HG03108 (cell line): ENCODE measurements around the gene CDH4.

Experiments
- ATAC-seq: cut with Tn5 transposase; IDR thresholded peaks from one replicate; pipeline ENCODE4 v1.9.1; 2021; ENCODE audit warnings: moderate library complexity; ENCODE audit not compliant: unreplicated experiment

Gene CDH4

DNA sequence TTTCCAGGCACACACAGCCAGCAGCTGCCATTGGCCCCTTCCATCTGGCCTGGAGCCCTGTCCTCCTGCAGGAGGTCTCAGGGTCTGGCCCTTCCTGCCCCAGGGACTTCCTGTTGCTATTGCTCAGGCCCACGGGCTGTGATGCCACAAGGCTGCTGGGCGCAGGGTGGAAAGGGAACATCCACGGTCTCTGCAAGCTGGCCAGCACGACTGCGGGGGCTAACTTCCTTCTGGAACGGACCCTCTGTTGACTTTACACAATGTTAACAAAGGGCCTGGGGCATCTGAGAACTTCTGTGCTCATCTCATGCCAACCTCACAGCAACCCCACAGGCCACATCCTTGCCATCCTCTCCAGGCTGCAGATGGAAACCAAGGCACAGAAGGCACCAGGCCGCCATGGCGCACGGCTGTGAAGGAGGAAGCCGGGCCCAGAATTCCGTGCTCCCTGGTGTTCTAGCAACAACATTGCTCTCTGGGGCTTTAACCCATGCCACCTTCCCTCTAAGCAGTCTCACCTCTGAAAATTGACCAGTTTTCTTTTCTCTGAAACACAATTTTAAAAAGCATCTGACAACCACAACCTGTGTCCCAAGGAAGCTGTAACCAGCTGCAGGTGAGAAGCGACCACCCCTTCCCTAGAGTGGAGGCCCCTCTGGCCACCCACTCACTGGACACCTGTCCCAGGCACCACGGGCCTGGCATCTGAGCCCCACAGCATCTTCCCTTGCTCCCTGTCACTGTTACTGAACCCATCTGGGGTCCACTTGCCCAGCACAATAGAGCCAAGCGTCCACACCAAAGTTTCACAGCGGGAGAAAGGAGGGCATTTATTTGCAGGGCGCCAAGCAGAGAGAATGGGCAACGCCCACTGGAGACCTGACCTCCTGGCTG, 261.3 kb downstream of the CDH4 start:
- ATAC-seq: no peak

DNA sequence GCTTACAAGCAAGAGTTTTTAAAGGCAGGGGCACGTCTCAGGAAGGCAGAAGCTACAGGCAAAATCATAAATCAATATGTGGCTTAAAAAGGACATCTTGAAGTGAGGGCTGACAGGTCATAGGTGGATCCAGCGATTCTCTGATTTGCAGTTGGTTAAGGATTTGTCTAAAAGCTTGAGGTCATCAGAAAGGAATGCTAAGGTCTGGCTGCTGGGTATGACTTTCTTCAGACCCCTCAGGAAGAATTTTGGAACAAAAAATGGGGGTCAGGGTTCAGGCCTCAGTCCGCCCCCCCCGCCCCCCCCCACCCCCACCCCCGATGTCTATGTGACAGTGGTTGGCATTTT, 261.9 kb downstream of the CDH4 start:
- no peak for ATAC-seq

DNA sequence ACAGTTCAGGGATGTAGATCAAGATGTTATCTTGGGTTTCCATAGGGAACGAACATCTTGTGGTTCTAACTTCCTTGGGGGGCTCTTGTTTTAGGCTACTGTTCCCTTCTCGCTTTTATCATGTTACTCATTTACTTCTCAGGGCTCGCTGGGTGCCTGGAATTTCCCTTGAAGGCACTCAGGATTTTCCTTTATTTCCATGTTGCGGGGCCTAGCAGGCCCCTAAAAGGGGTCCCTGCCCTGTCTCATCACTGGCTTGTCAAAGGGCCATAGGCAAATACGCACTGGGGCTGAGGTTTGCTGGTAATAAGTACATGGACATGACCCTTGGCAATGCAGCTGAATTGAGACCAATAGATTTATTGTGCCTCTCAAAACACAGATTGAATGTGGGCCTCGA, 262.3 kb downstream of the CDH4 start:
- ATAC-seq: no peak

DNA sequence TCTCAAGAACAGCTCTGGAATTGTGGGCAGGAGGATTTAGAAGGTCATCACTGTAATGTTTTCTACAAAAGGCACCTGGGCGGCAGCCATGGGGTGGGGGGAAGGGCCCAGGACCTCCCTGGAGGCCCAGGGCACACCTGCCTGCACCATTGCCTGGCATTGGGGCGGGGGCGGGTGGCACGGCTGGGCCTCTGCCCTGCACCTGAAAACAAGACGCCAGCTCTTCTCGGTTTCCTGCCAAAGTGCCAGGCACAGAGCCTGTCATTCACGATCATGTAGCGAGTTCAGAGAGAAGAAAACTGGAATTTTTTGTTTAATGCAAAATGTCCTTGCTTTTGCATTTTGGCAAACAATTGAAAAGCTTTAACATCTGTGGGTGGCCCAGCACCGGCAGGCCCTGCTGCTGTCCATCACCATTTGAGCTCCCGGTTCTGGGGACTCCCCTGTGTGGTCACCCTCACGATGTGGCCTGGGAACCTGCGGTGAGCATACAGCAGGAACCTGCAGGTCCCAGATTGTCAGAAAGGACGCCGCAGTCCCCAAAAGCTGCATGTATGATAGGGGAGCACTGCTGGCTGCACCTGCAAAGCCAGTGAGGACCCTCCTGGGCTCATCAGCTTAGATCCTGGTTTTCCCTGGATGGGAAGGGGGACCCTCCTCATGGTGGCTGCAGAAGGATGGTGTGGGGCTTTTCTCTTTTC, 262.9 kb downstream of the CDH4 start:
- no peak for ATAC-seq

DNA sequence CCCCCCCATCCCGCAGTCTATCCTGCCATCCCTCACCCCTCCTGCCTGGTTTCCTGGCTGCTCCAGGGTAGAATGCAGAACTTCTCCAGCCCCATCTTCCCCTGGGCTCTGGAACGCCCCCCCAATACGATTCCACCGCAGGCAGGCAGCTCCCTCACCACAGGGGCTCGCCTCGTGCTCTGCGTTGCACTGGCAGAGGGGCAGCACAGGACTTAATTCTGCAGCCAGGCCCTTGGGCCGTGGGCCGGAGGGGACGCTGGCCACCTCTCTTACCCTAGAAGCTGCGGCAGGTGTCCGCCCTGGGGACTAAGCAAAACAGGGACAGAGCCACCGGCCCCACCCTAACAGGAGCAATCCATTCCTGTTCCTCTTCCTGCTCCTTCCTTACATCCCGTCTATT, 263.9 kb downstream of the CDH4 start:
- no peak for ATAC-seq

DNA sequence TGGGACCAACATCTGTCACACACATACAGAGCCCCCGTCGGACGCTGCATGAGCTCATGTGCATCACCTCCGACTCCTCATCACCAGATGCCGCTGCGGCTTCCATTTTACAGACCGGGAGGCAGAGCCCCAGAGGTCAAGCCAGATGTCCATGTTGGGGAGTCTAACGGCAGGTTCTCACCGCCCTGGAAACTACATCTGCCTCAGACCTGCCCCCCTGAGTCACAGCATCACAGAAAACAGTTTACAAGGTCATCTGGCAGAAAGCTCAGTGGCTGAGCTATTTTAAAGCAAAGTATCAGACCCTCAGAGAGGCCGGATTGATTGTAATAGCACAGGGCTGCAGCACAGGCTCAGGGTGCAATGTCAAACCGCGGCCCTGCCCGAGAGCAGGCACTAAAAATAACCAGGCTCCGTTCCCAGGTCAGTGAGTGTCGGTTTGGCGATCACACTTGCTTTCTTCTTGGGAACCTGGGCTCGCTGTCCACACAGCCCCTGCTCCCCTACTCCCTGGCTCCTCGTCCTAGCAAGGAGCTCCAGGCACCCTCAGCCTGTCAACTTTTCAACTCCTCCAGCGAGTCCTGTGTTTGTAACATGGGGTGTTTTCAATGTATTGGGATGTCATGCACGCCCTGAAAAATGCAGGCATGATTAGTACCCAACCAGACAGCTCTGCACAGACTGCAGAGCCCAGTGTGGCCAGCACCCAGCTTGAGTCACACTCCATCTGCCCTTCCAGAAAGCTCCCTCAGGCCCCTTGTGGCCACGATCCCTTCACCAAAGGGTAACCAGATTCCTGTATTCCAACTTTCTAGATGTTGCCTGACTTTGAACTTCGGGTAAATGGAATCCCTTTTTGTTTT, 264.5 kb downstream of the CDH4 start:
- no peak for ATAC-seq

DNA sequence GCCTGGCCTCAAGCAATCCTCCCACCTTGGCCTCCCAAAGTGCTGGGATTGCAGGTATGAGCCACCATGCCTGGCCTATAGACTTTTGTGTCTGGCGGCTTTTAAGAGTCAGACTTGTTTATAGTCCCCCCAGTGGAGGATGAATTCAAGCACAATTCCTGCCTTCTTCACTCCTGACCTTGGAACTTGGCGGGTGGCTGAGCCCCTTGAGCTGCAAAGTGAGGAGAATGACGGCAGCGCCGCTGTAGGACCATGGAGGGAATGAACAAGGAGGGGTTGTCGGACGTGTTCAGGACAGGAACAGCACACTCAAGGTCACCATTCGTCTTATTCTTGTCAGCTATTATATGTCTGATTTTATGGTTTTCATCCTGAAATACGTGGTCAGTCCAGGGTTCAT, 265.4 kb downstream of the CDH4 start:
- no peak for ATAC-seq

DNA sequence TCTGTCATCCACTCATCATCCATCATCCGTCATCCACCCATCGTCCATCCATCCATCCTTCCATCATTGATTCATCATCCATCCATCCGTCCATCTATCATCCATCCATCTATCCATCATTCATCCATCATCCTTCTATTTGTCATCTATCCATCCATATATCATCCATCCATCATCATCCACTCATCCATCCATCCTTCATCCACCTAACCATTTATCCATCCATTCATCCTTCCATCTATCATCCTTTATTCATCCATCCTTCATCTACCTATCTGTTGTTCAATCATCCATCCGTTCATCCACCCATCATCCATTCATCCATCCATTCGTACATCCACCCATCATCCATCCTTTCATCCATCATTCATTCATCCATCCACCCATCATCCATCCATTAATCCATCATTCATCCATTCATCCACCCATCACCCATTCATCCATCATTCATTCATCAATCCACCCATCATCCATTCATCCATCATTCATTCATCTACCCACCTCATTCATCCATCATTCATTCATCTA, 266.4 kb downstream of the CDH4 start:
- no peak for ATAC-seq

DNA sequence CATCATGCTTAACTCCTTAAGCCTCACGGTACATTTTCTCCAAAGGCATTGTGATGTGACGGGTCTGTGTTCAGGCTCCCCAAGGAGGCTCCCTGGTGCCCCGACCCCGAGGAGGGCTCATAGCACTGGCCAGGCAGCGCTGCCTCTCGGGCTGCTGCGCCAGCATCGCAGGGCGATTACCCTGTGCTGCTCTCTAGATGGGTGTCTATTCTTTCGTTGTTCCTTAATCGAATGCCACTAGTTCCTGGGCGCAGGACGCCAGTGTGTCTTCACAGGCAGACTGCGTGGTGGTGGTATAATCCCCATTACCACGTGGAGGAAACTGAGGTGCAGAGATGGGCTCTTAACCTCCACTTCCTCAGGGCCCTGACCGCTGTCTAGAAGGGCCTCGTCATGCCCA, 267.4 kb downstream of the CDH4 start:
- ATAC-seq: no peak

DNA sequence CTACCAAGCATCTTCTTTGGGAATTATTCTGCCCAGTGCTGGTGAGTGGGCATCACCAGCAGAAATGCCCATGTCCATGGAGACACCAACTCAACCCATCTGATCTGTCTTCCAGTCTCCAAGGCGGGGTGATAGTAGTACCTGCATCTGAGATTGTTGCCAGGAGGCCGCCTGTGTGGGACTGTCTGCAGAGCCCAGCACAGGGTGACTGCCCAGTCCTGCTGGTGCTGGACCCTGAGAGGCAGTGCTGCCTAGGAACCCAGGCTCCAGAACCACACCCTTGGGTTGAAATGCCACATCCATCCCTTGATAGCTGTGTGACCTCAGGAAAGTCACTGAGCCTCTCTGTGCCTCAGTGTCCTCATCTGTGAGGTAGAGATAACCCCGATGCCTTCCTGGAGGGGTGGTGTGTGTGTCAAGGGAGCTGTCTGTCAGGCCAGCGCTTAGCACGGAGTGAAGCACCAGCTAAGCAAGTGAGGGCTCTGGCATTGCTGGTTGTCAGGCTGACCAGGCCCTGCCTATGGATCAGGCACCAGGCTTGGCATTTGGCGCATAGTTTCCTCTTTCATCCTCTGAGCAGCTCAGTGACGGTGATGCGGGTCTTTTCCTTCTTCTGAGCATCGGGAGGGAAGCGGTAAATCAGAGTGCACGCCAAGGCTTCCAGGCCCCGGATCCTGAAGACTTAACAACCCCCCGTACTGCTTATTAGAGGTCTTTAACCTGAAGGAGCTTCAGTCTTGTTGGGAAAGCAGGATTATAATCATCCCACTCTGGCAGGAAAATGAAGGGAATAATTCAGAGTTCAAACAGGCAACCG, 268.2 kb downstream of the CDH4 start:
- ATAC-seq: no peak

DNA sequence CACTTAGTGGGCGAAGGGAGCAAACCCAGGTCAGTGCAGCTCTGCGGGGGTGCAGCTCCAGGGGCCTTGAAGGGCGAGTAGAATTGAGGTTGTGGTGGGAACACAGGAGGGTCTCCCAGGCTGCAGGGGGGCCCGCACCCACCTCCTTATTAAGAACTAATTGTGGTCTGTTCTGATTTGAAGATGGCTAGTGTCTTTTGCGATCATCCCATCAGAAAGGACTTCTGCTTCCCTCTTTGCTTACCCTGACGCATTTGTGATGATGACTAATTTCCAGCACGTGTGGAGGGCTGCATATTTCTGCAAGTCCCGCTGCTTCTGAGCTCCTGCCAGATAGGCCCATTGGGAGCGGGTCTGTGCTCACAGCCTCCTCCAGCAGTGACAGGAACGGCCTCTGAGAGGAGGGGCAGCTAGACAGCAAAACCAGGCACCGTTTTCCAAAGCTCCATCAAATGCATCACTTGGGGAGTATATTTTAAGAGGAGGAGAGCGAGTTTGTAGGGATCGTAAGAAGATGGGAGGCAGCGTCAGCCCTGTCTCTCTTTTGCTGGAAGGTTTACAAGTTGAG, 268.9 kb downstream of the CDH4 start:
- no peak for ATAC-seq

DNA sequence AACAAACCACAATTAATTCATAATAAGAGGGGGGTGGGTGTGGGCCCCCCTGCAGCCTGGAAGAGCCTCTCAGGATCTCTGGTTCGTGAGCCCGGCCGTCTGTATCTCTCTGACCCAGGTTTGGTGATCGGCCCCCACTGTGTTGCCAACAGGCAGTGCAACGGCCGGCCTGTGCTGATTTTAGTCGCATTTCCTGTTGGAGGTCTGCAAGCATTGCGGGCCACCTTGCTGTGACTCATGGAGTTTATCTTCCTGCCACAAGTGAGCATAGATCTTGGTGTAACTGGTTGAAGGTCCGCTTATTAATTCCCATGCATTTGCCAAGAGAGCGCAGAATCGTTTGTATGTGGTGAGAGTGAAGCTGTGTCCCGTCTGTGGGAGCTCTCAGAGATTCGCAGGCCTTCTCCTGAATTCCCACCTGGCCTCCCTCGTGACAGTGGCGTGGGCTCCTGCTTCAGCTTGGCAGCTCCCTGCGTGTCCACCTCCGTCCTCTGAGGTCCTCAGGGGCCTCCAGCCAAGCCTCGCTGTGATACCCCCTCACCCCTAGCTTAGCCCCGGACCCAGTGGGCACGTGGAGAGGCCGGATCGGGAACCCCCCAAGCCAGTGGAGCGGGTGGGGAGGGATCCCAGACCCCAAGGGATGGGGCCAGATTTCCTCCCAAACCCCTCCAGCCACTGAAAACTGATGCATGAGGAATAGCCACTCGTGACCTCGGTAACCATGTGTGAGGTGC, 269.8 kb downstream of the CDH4 start:
- ATAC-seq: no peak

DNA sequence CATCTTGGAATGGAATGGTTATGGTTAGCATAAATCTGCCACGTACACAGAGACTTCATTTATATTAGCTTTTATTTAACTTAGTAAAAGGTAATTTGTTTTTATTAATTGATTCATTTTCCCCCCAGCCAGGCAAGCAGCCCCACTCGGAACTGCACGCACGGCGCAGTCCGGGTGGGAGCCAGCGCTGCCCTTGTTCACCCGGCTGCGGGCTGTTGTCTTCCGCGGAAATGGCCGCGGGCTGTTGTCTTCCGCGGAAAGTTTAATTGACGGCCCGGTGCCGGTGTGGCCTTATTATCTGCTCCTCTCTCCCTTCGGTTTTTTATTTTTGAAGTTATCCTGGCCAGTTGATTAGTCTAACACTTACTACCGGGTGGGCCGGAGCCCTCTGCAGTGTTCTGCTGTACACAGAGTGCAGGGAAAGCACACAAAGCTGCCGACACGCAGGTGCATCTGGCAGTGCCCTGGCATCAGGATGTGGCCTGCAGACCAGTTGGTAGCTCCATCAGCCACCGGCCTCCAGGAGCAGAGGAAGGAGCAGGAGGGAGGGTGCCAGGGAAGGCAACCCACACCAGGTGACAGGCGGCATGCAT, 270.5 kb downstream of the CDH4 start:
- ATAC-seq: no peak

DNA sequence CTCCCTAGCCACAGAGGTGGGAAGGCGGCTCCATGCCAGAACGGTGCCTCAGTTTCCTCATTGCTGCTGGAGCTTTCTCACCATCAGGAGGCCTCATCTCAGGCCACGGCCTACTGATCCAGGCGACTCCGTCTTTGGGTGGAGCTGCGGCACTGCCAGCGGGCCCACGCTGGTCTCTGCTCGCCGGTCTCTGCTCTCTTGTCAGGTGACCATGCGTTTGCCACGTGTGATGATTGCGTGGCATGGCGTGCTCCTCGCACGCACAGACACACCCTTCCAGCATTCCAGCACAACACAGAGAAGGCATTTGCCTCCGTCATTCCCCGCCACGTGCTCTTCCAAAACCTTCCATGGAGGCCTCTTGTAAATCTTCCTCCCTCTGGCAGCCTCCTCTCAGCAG, 271.1 kb downstream of the CDH4 start:
- no peak for ATAC-seq

DNA sequence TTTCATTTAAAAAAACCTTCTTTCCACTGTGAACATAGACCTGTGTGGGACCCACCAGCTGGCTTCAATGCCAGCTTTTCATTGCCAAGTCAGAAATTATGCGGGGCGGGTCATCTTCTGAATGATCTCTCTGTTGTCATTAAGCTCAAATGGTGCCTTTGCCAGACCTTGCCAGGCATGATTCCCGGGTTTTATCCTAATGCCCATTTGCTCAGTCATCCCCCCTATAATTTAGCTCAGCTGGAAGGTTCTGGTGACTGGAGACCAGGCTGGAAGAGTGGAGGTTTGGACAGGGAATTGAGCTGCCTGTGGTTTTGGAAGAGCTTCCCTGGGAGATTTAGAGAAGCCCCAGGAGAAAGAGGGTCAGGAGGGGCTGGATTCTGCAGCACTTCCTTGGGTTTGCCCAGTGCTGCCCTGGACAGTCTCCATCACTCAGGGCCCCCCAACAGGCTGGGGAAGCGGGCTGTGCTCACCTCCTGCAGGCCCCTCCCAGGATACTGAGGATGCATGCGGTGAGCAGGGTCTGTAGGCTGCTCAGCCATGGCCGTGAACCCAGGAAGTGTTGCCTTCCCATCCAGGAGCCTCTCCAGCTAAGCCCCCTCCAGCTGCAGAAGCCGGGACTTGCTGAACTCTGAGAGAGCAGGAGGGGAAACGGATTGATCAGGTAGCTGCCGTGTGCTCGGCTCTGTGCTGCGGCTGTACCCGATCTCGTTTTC, 273.0 kb downstream of the CDH4 start:
- ATAC-seq: no peak

DNA sequence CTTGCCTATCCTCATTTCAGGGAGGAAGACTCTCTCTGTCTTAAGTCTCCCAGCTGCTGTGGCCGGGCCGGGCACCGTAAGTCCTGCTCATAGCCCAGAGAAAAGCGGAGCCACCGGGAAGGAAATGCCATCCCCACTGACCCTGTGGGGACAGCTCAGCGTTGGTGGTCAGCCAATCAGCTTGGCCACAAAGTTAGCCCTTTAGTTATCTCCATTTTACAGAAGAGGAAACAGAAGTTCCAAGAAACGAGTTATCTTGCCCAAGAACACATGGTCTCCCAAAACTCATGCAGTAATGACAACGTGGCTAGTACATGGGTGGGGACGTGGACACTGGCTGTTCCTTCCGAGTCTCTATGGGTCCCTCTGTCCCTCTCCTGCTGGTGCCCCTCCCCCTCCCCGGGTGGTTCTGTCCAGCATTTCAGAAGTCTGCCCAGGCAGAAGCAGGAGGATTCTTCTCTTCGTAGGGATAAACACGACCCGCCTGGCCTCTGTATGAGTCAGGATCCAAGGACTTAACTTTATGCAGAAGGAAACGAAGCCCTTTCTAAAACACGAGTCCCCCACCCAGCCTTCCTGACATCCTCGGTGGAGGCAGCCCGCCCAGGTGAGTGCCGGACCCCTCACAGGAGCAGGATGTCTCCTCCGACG, 273.8 kb downstream of the CDH4 start:
- ATAC-seq: no peak

DNA sequence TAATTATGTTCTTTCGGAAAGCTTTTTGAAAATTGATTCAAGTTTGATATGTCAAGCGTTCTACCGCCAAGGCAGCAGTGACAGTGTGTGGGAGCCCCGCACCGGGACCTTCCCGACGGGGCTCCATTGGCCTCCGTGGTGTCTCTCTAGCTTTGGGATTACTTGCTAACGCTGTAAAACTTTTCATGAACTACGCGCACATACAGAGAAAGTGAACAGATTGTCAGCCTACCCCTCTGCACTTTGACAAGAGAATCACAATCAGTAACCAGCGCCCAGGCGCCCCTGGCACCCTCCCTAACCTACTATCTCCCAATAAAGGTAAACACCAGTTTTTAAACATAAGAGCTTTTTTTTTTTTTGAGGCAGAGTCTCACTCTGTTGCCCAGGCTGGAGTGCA, 274.8 kb downstream of the CDH4 start:
- ATAC-seq: no peak

DNA sequence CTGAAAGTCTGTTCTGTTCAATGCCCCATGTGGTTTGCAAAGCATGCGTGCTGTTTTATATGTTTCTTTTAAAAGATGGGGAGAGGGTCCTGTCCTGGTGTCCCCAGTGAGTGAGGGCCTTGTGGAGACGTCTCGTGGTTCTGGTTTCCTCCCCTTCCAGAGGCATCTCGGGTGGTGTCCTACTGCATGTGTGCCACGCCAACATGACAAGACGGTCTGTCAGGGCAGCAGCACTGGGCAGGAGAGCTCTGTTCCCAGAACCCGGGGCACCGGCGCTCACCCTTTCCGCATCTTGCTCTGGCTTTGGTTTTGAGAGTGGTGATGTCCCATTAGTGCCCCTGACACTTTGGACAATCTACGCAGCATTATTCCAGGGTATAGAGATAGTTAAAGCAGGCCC, 275.6 kb downstream of the CDH4 start:
- no peak for ATAC-seq
